GM23248 (cell line): ENCODE measurements around the gene ZFAND2B.

Experiments used
- EZH2 ChIP-seq: fragments of 200-600 bp; sonication (generic); IDR thresholded peaks from 2 replicates; pipeline ENCODE4 v1.6.1; 2018; ENCODE audit warnings: antibody characterized with exemption, mild to moderate bottlenecking; ENCODE audit not compliant: insufficient read depth, poor library complexity, severe bottlenecking
- EZH2phosphoT487 ChIP-seq: fragments of 200-600 bp; sonication (generic); IDR thresholded peaks from 2 replicates; pipeline ENCODE4 v1.6.1; 2018; ENCODE audit warnings: antibody characterized with exemption, moderate library complexity, mild to moderate bottlenecking, low read depth; ENCODE audit not compliant: insufficient read depth

- no peak for TF ChIP-seq EZH2phosphoT487
- TF ChIP-seq EZH2 = no peak
These were observed 6.4 kb downstream of the ZFAND2B start for GRCh38 chr2:219213026-219213415.
